Kidney tubule cell (primary cell): Measurements from ENCODE around the gene MARCKSL1.
"Not testable (repeated sequence)": the region's sequence is repeated elsewhere in the genome, so short reads cannot be mapped to it uniquely, and the experiment has no call there.

Source experiments
- DNase-seq: peaks from one replicate; pipeline ENCODE4 v3.0.0-alpha.2; 2018; ENCODE audit warnings: low spot score

The MARCKSL1 gene, protein sequence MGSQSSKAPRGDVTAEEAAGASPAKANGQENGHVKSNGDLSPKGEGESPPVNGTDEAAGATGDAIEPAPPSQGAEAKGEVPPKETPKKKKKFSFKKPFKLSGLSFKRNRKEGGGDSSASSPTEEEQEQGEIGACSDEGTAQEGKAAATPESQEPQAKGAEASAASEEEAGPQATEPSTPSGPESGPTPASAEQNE

DNA sequence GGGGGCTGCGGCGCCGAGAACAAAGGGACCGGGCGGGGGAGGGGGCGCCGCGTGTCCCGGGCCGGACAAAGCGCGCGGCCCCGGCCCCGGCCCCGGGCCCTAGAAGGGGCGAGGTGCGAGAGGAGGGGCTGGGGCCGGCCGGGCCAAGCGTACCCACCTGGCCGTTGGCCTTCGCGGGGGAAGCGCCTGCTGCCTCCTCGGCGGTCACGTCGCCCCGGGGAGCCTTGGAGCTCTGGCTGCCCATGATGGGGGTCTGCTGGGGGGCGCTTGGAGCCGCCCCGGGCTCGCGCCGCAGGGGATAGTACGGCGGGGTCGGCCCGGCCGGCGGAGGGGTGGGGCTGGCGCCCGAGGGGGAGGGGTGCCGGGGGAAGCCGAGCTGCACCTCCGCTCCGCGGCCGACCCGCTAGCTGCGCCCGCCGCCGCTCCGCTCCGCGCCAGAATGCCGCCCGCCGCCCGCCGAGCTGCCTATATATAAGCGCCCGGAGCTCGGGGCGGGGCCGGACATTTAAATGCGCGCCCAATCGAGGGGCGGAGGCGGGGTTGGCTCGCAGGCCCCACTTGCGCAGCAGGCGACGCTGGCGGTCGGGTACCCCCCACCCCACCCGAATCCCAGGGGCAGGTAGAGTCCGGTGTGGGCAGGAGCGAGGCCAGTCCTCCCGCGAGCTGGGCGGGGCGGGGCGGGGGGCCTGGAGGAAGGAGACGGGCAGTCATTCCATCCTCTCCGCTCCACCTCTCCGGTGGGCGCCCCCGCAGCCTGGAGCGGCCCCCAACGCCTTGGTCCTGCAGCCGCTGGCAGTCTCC, at the start of gene MARCKSL1:
Gene MARCKSL1, minus strand, starts transcription at position 444 of the 801 bp plus-strand sequence. Its CDS starts 200 bp downstream, at position 244.
- DNase-seq, result peak; percentile 80

DNA sequence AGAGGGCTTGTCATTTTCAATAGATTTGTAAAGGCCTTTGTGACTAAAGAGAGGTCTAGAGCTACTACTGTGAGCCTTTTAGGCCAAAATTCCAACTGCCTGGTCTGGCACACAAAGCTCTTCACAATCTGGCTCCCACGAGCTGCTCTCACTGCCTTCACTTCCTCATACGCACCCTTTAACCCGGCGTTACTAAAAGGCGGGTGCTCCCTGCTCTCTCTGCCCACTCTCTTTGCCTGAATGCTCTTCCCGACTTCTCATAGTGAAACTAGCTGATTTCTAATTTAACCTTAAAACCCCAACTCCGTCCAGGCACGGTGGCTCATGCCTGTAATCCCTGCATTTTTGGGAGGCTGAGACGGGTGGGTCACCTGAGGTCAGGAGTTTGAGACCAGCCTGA, 44.0 kb upstream of the MARCKSL1 start:
- no peak for DNase-seq

DNA sequence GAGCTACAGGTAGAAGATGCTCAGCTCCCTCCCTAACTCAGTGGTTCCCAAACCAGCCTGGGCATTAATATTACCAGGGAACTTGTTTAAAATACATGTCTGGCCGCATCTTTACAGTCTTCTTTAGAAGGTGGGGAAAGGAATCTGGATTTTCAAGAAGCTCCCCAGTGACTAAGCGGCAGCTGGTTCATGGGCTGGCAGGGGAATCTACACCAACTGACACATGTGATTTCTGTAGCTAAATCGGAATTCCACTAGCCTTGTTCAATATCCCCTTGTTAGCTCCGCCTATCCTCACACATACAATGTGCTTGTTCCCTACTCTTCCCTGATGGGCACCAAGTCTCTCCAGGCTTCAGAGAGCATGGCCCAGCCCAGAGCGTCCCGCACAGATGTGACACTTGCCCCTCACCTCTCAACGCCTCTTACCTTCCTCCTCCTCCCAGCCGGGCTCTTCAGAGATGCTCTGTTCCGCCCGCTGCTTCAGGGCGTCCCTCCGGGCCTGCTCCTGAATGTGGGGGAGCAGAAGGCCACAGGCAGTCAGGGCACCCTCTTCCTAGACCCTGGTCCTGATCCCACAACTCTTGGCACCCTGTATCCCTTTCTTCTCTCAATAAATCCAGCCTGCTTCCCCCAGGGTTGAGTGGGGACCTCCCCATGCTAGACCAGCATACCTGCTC, 41.6 kb upstream of the MARCKSL1 start:
- DNase-seq, result no peak

DNA sequence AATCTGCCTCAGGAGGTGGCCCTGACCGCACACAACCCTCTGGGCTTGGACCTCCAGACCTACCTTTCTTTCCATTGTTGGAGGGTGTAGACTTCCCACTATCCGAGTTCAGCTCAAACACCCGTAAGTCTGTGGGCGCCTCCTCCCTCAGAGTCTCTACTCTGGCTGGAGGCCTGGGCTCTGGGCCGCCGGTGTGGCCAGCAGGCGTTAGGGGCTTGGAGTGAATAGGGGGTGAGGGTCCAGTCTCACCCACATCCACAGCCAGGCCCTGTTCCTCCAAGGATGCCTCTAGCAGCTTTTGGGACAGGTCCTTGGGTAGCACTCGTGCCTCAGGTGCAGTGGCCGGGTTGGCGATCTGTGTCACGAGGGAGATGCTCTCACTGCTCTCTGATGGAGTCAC, 40.2 kb upstream of the MARCKSL1 start:
- DNase-seq, result no peak

DNA sequence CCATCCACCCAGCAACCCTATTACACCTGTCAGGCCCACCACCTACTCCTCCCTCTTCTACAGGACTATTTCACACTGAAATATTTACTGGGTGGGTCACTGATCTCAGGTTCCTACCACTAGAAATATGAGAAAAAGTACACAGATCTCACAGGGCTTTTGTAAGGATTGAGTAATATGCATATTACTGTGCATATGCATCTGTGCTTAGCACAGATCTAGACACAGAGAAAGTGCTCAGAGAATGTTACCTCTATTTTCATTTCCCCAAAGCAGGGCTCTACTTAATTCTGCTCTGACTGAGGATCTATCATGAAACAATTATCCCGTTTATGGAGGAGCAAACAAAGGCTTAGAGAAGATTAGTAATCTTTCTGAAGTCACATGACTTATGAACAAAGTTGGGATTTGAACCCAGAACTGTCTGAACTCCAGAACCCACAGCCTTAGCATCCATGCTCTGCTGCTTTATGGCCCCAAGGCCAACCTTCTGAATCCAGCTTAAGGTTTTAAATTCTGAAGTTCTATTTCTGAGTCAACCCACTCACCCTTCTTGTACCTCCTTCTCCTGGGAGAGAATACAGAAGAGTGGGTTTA, 38.1 kb upstream of the MARCKSL1 start:
- DNase-seq, result no peak

DNA sequence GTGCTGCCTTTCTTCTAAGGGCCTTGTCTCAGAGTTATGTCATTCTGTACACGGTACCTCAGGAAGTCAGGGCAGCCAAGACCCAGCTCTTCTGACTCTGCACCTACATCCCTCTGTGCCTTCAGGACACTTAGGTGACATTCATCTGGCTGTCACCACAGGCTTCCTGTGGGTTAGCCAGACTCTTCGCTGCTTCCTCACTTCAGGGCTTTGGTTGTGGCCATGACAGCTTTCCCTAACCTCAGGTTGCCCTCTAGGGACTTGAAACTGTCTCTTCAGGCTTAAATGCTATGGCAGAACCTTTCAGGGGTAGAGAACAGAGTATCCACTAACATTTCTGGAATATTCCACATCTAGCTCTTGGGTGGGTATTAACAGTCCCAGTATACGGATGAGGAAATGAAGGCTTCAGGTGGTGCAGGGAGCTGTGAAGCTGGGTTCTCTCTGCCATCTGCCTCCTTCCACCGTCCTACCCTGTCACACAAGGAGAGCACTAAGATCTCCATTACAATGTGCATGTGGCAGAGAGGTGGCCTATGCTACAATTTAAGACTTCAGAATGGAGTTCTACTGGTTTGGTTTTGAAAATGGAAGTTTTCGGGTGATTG, 36.2 kb upstream of the MARCKSL1 start:
- no peak for DNase-seq

DNA sequence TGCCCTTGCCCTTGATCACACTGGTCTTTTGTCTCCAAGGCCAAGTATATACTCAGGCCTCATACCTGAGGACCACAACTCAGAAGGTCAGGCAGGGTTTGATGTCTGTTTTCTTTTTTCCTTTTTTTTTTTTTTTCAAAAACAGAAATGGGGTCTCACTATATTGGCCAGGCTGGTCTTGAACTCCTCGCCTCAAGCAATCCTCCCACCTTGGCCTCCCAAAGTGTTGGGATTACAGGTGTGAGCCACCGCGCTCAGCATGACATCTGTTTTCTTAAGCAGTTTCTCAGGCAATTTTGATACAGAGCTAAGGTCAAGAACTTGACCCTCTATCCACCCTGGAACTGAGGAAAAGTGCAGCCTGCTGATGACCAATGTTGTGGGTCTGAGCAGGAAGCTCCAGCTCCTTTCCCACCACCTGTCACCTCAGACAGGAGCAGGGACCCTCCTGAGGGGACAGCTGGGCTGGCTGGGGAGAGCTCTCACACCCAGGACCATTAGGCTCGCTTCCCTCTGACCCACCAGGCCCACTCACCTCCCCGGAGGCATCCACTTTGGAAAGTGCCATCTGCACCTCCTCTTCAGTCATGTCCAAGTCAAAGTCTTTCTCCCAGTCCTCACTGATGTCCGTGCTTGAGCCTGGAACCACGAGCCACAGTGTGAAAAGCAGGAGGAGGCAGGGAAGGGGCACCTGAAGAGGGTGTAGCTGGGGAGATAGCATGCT, 32.0 kb upstream of the MARCKSL1 start:
- DNase-seq, result no peak

DNA sequence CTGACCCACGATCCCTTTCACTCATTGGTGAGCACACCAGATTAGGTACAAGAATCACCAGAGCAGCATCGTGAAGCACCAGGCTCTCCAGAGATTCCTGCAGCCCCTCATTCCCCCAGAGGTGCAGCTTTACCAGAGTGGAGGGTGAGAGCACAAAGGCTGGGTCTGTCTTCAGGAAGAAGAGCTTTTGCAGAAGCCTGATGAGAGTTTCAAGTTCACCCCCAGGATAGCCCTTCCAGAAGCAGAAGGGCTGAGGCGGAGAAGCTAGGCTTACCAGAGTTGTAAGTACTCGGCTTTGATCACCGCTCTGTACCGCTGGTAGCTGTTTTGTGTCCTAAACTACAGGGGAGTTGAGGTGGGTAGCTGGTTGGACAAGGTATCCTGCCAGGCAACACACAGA, 29.4 kb upstream of the MARCKSL1 start:
- no peak for DNase-seq

DNA sequence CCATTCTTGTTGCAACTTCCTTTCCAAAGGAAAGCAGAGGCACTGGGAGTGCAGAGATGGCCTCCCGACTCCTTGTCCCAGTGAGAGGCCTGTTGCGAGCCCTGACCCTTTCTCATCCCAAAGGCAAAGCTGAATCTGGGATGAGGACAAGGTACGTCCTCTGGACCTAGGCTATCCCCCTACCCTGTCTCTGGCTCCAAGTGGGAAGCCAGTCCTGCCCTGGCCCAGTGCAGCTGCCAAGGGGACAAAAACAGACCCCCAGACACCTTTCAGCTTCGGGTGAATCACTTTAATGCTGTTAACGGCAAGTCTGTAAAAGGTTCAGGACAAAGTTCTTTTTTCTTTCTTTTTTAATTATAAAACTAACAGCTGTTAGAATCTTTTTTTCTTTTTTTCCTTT, 28.8 kb upstream of the MARCKSL1 start:
- DNase-seq, result no peak

DNA sequence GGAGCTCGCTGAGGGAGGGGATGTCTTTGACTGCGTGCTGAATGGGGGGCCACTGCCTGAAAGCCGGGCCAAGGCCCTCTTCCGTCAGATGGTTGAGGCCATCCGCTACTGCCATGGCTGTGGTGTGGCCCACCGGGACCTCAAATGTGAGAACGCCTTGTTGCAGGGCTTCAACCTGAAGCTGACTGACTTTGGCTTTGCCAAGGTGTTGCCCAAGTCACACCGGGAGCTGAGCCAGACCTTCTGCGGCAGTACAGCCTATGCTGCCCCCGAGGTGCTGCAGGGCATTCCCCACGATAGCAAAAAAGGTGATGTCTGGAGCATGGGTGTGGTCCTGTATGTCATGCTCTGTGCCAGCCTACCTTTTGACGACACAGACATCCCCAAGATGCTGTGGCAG, 27.7 kb upstream of the MARCKSL1 start:
- no peak for DNase-seq

DNA sequence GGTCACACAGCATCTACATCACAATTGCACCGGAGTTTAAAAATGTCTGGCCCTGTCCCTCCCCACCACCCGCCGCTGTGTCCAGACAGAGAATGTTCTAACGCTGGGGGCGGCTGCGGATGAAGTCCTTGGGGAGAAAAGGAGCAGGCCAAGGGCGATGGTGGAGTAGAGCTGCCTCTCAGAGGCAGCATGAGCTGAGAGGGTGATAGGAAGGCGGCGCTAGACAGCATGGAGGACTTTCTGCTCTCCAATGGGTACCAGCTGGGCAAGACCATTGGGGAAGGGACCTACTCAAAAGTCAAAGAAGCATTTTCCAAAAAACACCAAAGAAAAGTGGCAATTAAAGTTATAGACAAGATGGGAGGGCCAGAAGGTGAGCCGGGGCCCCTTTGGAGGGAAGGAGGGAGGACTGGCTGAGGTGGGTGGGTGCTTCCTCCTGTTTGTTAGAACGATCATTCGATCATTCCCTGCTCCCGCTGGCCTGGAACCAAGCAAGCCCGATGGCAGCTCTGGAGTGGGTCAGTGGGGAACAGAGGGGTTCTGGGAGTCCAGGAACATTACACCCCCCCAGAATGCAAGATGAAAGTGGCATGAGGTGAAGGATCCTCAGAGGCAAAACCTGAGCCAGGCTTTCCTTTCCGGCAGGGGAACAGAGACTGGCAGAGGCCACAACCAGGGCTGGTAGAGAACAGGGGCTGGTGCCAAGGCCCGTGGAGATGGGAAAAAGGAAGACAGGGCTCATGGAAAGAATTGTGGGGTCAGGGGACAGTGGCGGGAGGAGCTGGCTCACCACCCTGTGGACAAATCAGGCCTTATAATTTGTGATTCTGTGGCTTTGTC, 26.7 kb upstream of the MARCKSL1 start, which contains the start of the genes FAM229A and TSSK3:
Gene FAM229A, minus strand, starts transcription at position 12 of the 840 bp plus-strand sequence. CDS start 394 bp downstream, outside the sequence.
Gene TSSK3, plus strand, starts transcription at position 66 of the 840 bp plus-strand sequence. Its CDS starts 163 bp downstream, at position 229.
- DNase-seq, result no peak

DNA sequence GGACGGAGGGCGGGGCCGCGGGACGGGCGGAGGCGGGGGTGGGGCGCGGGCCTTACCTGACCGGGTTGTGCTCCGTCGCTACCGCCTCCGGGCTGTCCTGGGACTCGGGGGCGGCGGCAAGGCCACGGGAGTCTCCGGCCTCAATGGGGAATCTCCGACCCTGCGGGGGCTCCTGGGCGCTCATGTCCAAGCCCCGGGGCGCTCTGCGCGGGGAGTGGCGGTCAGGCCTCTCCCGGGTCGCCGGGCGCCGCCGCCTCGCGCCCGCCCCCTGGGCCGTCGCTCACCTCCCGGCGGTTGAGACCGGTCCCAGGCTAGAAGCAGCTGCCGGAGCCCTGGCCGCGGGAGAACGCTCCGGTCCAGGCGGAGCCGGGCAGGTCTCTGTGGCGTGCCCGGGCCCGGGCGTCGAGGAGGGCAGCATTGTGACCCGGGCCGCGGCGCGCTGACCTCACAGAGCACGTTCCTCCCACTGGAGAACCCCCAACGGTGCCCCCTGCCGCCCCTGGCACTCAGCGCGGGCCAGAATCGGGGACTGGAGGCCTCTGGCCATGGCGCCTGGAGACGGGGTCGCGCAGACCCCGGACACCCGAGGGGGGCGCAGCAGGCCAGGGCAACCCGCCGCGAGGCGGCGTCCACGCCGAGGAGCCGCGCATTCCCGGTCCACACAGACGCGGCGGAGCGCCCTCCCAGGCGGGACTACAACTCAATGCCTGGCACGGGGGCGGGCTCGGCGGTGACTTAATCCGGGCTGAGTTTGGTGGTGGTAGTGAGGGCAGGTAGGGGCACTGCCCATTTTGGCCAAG, 25.8 kb upstream of the MARCKSL1 start:
- DNase-seq, result peak; percentile 35

DNA sequence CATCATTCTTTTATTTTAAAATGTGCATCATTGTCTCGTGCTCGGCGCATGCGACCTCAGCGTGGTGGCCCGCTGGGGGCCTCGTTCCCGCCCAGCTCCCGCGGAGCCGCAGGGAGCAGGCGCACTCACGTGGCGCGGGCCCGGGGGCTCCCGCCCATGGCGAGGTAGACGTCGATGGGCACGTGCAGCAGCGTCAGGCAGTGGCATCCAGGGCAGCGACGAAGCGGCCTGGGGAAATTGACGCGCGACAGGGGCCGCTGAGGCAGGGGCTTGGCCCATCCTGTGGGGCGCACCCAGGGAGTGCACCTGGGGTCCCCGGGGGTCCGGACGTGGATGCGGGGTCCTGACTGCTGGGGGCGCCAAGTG, 25.3 kb upstream of the MARCKSL1 start:
- no peak for DNase-seq

DNA sequence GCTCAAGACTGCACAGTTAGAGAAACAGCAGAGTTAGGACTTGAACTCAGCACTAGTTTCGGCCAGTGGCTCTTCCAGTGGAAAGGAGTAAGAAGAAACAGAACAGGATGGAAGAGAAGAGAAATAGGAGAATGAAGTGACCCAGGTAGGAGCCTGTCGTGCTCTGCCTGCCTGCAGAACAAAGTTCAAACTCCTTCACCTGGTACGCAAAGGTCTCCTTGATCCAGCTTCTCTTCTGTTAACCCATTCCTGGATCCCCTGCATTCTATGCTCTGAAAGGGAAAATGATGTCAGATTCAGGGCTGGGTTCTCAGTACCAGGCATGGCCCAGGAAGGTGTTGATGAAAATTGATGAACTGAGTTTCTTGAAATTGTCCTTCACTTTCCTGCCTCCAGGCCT, 22.4 kb upstream of the MARCKSL1 start:
- no peak for DNase-seq

DNA sequence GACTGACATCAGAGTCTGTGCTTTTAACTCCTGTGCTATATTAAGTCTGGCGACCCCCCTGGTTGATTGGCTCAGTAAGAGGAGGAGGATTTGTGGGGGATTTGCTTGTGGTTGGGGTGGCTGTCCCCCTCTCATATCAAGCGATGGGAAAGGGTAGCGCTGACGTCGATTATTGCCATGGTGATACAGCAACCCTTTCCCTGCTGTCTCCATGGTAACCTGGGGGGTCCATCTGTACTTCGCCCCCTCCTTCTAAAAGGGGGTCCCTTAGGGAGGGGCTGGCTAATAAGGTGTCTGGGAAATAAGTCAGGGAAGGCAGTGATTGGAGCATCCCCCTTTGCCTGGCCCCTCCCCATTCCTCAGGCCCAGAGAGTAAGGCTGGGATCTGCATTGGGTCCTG, 21.6 kb upstream of the MARCKSL1 start:
- no peak for DNase-seq

DNA sequence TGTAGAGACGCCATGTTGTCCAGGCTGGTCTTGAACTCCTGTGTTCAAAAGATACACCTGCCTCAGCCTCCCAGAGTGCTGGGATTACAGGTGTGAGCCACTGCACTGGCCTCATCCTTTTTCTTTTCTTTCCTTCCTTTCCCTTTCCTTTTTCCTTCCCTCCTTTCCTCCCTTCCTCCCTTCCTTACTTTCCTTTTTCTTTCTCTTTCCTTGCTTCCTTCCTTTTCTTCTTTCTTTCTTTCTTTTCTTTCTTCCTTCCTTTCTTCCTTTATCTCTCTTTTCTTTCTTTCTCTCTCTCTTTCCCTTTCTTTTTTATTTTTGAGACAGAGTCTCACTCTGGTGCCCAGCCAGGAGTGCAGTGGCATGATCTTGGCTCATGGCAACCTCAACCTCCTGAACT, 20.4 kb upstream of the MARCKSL1 start:
- no peak for DNase-seq

DNA sequence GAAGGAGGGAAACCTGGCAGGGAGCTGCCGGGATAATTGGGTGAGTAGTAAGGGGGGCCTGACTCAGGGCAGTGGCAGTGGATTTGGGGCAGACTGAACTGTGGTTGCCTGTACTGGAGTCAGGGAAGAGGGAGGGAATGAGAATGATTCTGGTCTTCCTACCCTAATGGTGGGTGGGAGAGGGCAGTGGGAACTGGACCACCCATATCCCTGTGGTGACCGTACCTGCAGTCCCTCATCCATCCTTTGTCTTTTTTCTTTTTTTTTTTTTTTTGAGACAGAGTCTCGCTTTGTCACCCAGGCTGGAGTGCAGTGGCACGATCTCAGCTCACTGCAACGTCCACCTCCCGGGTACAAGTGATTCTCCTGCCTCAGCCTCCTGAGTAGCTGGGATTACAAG, 19.7 kb upstream of the MARCKSL1 start:
- DNase-seq, result not testable (repeated sequence)

DNA sequence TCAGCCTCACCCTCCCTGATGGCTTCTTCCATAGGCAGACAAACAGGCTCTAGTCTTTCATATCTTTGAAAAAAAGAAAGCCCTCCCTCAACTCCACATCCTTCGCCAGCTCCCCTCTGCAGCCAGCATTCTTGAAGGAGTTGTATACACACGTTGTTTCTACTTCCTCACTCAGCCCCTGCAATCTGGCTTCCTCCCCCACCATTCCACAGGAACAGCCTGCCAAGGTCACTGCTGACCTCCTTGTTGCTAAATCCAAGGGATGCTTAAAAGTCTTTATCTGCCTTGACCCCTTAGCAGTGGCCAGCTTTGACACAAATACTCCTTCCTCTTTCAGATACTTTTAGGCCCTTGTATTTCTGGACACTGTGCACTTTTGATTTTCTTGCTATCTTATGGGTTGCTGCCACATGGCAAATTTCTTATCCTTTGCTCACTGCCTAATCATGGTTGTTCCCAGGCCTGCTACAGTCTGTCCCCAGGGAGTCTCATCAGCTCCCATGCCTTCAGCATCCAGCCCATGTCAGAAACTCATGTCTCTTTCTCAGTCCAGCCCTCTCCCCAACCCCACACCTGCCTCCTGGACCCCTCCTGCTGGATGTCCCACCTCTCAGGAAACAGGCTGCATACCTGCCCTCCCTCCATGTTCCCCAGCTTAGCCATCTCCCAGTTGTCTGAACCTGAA, 18.0 kb upstream of the MARCKSL1 start:
- no peak for DNase-seq

DNA sequence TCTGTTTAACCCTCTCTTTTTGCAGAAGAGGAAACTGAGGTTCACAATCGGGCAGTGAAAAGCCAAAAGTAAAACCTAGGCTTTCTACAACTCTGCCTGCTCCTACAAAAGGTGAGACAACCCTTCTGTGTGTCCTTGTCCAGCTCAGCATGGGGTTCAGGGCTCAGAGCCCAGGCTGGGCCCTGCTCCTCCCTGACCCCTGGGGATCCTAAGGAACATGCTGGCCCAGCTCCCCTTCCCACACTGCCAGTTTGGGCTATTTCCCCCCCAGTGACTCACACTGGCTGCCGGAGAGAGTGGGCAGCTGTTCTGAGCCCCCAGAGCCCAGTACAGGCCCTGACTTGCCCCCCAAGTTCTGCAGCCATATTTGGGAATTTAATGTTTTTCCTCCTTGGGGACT, 17.4 kb upstream of the MARCKSL1 start:
- no peak for DNase-seq
